AML-193 (cell line): ENCODE data around the gene FNBP1.

ENCODE experiments used
- DNase-seq, 2 experiments: peaks; one replicate each; lab custom pipeline; 2025; lab: John Stamatoyannopoulos, UW

FNBP1 gene

GRCh38 chr9:129919841-129920240, 123.1 kb downstream of the FNBP1 start:
- DNase-seq: peak; percentile 17 to 61

- no peak for DNase-seq
Measured at GRCh38 chr9:129919277-129919676, 123.7 kb downstream of the FNBP1 start.

GRCh38 chr9:129918296-129918950, 124.6 kb downstream of the FNBP1 start:
- DNase-seq: no peak

- DNase-seq: no peak
Measured at GRCh38 chr9:129916707-129917106, 126.3 kb downstream of the FNBP1 start.

GRCh38 chr9:129914051-129914450, 128.9 kb downstream of the FNBP1 start:
- no peak for DNase-seq

- DNase-seq: no peak
Measured at GRCh38 chr9:129910628-129911567, 132.1 kb downstream of the FNBP1 start.

- DNase-seq: no peak
Measured at GRCh38 chr9:129909851-129910250, 133.1 kb downstream of the FNBP1 start.

- no peak for DNase-seq
Measured at GRCh38 chr9:129908906-129909305, 134.1 kb downstream of the FNBP1 start.

- no peak for DNase-seq
Measured at GRCh38 chr9:129907201-129907600, 135.8 kb downstream of the FNBP1 start.

GRCh38 chr9:129906298-129906697, 136.7 kb downstream of the FNBP1 start:
- no peak for DNase-seq

GRCh38 chr9:129904734-129905133, 138.3 kb downstream of the FNBP1 start:
- DNase-seq: no peak

GRCh38 chr9:129902740-129903134, 140.3 kb downstream of the FNBP1 start:
- DNase-seq: no peak

GRCh38 chr9:129901993-129902739, 140.8 kb downstream of the FNBP1 start:
- DNase-seq: no peak

- no peak for DNase-seq
Measured at GRCh38 chr9:129900263-129901027, 142.5 kb downstream of the FNBP1 start.

GRCh38 chr9:129899620-129900019, 143.4 kb downstream of the FNBP1 start:
- no peak for DNase-seq

GRCh38 chr9:129898185-129898584, 144.8 kb downstream of the FNBP1 start:
- no peak for DNase-seq

GRCh38 chr9:129897263-129897662, 145.7 kb downstream of the FNBP1 start:
- DNase-seq: no peak

GRCh38 chr9:129895376-129896268, 147.4 kb downstream of the FNBP1 start:
- DNase-seq: no peak

GRCh38 chr9:129894120-129894823, 148.7 kb downstream of the FNBP1 start:
- no peak for DNase-seq

GRCh38 chr9:129891569-129891968, 151.4 kb downstream of the FNBP1 start:
- no peak for DNase-seq
